NCI-H2081 treated with DMSO at 0.1 percent for 48 hours (cell line): ENCODE results near the gene NOL4.
"Not testable (repeated sequence)": the region's sequence is repeated elsewhere in the genome, so short reads cannot be mapped to it uniquely, and the experiment has no call there.

ENCODE experiments used
- DNase-seq: peaks from one replicate; lab custom pipeline; 2025; lab: John Stamatoyannopoulos, UW

NOL4 gene, protein sequence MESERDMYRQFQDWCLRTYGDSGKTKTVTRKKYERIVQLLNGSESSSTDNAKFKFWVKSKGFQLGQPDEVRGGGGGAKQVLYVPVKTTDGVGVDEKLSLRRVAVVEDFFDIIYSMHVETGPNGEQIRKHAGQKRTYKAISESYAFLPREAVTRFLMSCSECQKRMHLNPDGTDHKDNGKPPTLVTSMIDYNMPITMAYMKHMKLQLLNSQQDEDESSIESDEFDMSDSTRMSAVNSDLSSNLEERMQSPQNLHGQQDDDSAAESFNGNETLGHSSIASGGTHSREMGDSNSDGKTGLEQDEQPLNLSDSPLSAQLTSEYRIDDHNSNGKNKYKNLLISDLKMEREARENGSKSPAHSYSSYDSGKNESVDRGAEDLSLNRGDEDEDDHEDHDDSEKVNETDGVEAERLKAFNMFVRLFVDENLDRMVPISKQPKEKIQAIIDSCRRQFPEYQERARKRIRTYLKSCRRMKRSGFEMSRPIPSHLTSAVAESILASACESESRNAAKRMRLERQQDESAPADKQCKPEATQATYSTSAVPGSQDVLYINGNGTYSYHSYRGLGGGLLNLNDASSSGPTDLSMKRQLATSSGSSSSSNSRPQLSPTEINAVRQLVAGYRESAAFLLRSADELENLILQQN

DNA sequence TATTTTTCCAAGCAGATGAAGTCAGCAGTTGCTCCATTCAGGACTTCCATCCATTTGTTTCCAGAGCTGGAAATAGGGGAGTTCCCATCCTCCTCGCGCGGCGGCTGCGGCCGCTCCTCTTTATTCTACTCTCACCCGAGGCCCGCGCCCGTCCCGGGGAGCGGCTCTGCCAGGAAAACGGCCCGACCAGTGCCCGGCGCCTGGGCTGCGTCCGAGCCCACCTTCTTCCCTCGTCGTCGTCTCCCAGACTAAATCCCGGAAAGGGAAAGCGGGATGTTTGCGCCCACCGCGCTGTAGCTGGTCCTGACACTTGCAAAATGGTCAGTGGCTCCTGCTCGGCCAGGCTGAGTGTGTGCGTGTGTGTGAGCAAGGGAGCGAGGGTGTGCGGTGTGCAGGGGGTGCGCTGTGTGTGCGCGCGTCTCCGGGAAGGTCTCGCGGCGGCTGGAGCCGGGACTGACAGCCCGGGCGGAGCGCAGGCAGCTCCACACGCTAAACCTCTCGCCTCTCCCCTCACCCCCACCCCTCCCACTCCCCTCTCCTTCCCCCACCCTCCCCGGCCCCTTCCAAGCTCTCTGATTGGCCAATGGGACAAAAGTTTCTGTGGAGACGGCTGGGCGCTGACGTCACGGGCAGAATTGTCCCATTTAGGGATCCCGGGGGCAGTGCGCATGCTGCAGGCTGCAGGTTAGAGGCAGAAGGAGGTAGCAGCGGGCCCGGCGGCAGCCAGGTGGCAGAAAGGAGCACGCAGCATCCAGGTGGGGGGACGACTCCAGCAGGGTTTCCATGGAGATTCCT lies at the start of gene NOL4:
Gene NOL4, minus strand, starts transcription at position 491 of the 795 bp plus-strand sequence. CDS start 1,660 bp downstream, outside the sequence.
- DNase-seq = peak; percentile 95

DNA sequence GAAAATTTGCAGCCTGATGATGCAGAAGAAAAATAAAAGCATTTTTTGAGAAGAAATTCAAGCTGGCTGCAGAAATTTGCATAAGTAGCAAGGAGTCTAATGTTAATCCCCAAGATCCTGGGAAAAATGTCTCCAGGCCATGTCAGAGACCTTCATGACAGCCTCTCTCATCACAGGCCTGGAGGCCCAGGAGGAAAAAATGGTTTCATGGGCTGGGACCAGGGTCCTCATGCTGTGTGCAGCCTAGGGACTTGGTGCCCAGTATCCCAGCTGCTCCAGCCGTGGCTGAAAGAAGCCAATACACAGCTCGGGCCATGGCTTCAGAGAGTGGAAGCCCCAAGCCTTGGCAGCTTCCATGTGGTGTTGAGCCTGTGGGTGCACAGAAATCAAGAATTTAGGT lies 41.3 kb upstream of the NOL4 start:
- DNase-seq = not testable (repeated sequence)

DNA sequence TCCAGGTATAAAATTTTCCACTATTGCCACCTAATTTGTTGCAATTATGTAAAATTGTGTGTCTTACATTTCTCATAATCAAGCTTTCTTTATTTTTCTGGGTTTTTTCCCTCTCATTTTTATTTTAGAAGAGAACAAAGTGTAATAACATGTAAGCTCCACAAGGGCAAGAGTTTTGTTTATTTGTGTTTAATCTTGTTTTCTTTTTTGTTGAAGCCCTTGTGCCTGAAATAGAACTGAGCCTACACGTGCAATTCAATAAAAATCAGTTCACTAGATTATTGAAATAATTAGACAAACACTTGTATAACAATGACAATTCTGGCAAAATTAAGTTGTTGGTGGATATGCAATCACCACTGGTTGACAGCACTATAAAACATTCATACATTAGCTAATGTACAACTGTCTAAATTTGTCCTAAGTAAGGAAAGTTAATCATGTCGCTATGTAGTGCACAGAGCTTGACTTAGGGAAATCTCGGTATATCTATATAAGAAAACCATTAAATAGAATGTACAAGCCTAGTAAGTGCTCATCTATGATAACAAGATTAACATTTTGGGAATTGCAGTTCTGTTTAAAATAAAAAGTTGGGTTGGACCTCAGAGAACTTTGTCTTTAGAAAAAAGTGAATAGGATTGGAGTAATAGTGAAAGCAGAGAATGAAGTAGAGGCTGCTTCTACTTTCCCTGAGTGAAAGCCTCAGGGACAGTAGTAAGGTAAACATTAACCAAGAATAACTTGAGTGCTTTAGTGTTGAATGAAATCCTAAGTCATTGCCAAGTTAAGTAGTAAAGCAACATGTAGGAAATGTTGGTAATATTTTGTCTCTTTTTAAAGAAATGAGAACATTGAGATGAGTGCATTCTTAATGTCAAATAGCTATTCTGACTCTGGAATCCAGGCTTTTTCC lies 37.4 kb upstream of the NOL4 start:
- DNase-seq = no peak

DNA sequence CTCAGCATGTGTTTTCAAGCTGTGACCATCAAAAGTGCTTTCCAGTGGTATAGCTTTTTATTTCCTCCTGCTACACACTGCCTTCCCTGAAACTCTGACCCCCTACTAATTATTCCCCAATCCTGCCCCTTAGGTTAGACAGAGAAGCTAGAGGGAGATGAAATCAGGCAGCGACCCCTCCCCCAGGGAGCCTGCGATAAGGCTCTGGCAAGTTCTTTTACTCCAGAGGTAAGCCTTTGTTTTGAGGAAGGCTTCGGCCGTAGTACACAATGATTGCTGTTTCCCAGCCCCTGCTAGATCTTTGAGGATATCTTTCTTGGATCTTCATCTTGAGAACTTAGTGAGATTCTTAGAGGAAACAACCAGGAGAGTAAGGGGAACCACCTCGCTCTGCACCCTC lies 33.5 kb upstream of the NOL4 start:
- DNase-seq = no peak

DNA sequence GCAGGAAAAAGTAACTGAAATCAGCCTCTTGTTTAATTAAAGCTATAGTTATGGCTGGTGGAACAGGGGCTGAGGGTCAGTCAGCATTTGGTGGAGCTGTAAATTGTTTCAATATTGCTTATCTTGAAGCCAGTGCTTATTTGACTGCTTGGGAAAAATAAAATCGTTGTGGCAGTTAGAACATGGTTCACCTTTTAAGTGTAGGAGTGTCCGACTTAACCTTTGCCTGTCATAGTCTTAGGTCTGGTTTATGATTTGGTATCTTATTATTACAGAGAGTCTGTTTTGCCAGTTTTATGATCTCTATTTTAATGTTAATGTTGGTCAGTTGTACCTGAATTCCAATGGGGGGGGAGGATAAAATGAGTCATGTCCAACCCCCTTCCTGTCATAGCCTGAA lies 27.2 kb upstream of the NOL4 start:
- DNase-seq = no peak

DNA sequence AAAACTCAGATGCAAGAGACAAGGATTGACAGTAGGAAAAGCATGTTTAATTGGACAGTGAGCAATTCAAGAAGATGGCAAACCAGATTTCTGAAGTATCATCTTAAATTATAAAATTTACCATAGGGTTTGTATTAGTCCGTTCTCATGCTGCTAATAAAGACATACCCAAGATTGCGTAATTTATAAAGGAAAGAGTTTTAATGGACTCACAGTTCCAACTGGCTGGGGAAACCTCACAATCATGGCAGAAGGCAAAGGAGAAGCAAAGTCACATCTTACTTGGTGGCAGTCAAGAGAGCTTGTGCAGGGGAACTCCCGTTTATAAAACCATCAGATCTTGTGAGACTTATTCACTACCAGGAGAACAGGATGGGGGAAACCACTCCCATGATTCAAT lies 24.0 kb upstream of the NOL4 start:
- DNase-seq = no peak

DNA sequence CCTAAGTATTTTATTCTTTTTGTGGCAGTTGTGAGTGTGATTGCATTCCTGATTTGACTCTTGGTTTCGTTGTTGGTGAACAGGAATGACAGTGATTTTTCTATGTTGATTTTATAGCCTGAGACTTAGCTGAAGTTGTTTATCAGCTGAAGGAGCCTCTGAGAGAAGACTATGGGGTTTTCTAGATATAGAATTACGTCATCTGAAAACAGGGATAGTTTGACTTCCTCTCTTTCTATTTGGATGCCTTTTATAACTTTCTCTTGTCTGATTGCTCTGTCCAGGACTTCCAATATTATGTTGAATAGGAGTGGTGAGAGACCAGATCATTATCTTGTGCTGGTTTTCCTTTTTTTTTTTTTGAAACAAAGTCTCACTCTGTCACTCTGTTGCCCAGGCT lies 18.0 kb upstream of the NOL4 start:
- DNase-seq = no peak

DNA sequence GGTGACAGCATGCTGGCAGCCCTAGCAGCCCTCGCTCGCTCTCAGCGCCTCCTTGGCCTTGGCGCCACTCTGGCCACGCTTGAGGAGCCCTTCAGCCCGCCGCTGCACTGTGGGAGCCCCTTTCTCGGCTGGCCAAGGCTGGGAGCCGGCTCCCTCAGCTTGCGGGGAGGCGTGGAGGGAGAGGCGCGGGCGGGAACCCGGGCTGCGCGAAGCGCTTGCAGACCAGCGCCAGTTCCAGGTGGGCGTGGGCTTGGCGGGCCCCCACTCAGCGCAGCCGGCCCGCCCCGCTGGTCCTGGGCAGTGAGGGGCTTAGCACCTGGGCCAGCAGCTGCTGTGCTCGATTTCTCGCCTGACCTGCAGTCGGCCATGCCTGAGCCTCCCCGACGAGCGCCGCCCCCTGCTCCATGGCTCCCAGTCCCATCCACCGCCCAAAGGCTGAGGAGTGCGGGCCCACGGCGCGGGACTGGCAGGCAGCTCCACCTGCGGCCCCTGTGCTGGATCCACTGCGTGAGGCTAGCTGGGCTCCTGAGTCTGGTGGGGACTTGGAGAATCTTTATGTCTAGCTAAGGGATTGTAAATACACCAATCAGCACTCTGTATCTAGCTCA lies 9.2 kb upstream of the NOL4 start:
- not testable (repeated sequence) for DNase-seq

DNA sequence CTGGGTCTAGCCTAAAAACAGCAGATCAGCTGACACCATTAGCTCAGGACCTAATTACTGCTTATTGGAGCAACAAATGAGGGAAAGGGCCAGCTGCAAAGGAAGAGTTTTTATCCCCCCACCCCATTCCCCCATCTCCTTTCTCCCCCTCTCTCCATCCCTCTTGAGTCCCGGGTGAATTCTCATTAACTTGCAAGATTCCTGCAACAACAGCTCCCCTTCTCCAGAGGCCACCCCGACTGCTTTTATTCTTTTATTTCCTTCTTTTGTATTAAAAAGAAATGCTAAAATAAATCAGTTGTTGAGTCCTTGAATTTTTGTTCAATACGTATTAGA lies 473 bp upstream of the NOL4 start:
- DNase-seq = no peak

DNA sequence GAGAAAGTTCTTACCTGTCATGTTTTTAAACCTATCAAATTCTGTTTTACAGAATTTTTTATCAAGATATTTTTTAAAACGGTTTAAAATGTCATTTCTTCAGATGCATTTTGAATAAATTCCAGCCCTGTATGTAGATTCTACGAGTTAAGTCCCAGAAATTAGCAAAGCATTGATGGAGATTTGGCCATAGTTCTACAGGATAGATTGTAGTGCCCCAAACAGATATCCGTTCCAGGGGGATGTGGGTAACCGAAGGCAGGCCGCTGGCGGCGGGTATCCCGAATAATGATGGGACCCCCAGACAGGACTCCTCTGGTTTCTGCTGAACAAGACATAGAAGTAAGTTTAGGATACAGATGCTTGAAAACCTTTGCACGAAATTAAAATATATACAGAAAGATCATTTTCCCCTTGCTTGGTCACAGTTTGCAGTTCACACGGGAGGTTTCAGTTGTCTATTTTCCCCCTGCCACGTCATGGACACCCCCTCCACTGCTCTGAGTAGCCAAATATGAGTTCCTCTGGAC lies 755 bp downstream of the NOL4 start:
- DNase-seq = no peak

DNA sequence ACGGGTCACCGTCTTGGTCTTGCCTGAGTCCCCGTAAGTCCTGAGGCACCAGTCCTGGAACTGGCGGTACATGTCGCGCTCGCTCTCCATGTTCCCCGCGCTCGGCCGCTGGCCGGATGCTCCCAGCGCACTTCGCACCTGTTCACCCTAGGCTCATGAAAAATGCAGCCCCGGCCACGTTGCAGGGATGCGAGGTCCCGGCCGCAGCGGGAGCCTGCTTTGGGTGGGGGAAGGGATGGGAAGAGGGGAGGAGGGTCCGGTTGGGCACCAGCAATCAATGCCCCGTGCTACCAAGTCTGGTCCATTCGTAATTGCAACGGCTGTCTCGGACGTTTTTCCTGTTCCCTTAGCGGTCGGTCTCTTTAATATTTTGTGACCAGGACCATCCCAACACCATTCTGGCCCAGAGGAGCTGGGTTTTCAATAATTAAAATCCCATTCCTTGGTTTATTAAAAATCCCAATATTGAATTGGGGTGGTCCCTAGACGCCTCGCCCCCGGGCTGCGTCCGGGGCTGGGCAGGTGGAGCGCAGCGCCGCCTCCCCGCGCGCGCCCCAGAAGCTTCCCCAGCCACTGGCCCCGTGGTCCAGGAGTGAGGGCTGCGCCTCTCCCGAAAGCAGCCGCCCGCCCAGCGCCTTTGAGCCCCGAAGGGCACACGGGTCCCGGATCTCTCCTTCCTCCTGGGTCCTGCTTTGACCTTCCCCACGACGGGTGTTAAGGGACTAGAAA lies 1.4 kb downstream of the NOL4 start:
- DNase-seq = peak; percentile 57

DNA sequence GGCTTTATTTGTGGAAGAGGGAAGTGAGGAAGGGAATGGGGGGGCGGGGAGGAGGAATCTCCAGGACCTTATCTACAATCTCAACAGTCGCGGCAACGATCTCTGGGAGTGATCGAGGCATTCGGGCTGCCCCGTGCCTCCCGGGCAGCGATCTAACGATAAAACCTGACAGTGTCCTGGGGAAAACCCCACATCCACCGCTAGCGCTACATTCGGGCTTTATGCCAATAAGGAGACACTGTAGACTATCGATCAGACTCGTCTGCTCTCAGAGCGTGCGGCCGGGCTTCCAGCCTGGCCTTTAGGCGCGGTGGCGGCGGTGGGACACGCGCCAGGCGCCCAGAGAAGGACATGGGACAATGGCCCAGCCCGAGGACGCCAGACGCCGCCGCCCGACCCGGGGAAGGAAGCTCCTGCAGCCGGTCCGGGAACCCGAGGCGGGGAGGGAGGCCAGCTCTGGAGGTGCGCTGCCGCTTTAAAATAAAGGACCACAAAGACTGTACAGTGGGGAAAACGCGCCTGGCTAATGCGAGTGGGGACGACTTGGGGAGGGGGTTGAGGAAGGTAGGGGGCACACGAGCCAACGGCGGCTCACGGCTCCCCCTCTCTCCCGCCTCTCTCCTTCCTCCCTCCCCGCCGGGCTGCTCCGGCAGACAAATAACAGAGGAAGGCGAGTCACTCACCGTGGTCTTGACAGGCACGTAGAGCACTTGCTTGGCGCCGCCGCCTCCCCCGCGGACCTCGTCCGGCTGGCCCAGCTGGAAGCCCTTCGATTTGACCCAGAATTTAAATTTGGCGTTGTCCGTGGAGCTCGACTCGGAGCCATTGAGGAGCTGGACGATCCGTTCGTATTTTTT lies 2.2 kb downstream of the NOL4 start:
- DNase-seq = peak; percentile 57

DNA sequence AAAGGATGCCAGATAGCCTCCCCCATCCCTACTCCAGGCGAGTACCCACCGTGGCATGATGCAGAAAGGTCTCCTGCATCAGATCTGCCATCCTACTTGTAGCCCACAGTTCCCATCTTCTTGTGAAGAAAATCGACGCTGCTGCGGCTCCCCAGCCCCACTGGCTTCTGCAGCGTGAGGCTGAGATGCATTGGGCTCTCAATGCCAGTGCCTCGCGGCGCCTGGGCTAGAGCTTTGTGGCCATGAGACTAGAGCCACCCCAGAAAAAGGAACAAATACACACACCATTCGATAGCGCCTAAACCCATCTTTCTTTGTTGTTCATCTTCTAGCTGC lies 2.8 kb downstream of the NOL4 start:
- no peak for DNase-seq

DNA sequence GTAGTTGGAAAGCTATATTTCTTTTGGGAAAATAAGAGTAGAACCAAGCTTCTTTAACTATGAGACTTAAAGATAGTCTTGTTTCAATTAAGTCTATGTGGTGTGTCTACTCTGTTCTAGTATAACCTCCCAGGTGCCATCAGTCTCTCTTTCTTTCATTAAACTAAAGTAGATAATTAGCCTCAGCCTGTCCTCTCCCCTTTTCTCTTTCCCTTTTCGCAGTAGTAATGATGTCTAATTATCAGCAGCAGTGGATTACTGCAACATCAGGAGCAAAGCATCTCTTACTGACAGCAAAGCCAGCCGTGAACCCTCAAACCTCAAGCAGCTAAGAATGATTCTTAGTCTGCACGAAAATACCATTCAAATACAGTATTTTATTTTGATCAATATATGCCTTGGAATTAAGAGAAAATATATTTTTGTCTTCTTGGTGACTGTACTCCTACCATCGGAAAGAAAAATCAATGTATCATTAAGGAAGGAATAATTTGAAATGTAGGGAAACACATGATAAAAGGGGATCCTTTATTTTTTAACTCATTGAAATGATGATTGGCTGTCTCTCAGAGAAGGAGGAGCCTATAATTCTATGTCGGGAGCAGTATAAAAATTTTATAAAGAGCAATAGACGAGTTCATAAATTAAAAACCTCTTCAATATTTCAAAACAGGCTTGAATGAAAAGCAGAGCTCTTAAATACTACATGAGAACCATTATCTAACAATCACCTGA lies 4.5 kb downstream of the NOL4 start:
- no peak for DNase-seq

DNA sequence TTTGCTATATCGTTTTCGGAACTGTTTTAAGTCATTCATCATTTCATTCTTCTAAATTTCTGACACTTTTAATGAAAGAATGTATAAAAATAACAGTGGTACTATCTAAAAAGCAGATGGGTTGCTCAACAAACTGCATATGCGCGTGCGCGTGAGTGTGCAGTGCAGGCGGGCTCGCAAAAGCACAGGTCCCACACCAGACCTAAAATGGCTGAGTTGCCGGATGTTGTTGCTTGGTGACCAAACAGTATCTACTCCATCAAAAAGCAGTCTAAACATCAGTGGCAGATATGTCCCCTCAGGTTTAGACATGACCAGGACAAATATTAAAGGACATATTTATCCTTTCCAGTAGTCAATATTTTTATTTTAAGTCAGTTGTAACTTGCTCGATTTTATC lies 5.1 kb downstream of the NOL4 start:
- DNase-seq = no peak

DNA sequence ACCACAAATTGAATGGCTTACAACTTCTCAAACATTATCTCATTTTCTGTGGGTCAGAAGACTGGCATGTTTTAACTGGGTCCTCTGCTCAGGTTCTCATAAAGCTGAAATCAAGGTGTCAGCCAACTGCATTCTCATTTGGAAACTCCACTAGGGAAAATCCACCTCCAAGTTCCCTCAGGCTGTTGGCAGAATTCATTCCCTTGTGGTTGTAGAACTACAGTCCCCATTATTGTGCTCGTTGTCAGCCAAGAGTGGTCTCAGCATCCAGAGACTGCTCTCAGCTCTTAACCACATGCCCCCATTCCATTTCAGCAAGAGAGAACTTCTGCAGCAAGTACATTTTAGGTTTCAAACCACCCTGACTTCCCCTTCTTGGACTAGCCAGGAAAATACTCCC lies 12.2 kb downstream of the NOL4 start:
- DNase-seq = no peak

DNA sequence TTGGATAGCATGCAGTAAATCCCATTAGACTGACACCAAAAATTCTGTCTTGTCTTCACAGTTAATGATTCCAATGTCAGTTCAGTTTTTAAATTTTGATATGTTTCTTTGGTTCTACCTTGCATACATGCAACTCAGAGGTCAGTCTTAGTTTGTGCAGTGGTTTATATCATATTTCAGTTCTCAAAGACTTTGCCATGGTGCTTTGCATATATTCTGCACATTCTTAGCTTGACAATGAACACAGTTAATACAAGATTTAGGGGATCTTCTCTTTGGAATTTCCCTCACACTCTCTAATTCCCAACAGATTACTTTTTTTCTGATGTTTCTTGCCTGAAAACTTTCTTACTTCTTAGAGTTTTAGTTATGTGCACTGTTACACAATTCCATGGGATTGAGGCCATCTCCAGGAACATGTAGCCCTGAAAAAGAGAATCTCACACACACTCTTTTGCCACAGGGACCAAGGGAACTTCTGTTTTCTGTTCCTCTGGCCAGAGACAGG lies 17.3 kb downstream of the NOL4 start:
- no peak for DNase-seq

DNA sequence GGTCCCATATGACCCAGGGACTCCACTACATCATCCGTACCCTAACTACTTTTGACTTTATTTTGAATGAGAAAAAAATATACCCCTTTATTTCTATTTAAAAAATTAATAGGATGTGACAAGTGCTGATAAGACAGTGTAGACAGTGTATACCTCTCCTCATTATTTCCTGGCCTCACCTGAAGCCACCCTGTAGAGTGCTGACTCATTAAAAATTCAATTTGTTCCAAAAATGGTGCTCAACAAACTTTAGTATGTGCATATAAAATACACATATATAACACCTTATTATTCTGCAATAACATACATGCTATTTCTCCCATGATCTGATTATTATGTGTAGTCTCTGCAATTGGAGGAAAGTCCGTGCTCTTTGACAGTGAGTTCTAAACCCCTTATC lies 20.8 kb downstream of the NOL4 start:
- no peak for DNase-seq

DNA sequence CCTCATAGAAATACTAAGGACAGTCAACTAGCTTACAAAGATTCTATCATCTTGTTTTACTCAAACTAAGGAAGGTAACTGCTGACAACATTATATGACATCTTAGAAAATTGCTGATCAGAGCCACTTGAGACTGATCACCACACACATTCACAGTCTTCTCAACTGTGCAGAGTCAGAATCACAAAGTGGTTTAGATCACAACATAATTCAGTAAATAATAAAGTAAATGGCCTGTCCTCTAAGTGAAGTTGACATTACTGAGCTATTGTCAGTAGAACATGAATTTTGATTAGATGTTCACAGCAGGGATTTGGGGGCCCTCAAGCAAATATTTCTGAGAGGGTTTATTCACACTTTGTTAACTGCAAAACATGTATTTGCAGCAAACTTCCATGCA lies 28.5 kb downstream of the NOL4 start:
- DNase-seq = no peak
